Stimulated activated naive B cell treated with anti-CD40 and anti-IgM and Interleukin-4, amounts not matched to agents 10 μg/mL and 1 μg/mL and 100 μg/mL, for 72 hours (primary cell): Measurements from ENCODE around the gene RAD51B.
A peak's percentile ranks its signal among the peaks of the same experiment; 100 is the strongest.

Experiments
- ATAC-seq, 2 donors: fragments of 150-1000 bp; cut with Tn5 transposase; replicated peaks; 2 replicates each; pipeline ENCODE4 v1.10.0; 2021; ENCODE audit warnings: moderate library complexity in 1 of 2
- DNase-seq: peaks from one replicate; pipeline ENCODE4 v3.0.0; 2021
- H3K27ac Mint-ChIP-seq: one replicate; pipeline ENCODE4 v1.8.0; 2022; ENCODE audit warnings: mild to moderate bottlenecking, mixed read lengths
- H3K27me3 Mint-ChIP-seq, 2 donors: one replicate each; pipeline ENCODE4 v1.8.0; 2022; ENCODE audit warnings: mixed read lengths in 2 of 2
- H3K36me3 Mint-ChIP-seq, 2 donors: one replicate each; pipeline ENCODE4 v1.8.0; 2022; ENCODE audit warnings: mixed read lengths in 2 of 2, mild to moderate bottlenecking in 1 of 2
- H3K4me1 Mint-ChIP-seq, 2 donors: one replicate each; pipeline ENCODE4 v1.8.0; 2022; ENCODE audit warnings: mixed read lengths in 2 of 2, mild to moderate bottlenecking in 1 of 2
- H3K4me3 Mint-ChIP-seq, 2 donors: one replicate each; pipeline ENCODE4 v1.8.0; 2022; ENCODE audit warnings: mild to moderate bottlenecking in 2 of 2, mixed read lengths in 2 of 2, moderate library complexity in 1 of 2
- H3K9me3 Mint-ChIP-seq, 2 donors: one replicate each; pipeline ENCODE4 v1.8.0; 2022; ENCODE audit warnings: mixed read lengths in 2 of 2, mild to moderate bottlenecking in 1 of 2

Gene RAD51B

DNA sequence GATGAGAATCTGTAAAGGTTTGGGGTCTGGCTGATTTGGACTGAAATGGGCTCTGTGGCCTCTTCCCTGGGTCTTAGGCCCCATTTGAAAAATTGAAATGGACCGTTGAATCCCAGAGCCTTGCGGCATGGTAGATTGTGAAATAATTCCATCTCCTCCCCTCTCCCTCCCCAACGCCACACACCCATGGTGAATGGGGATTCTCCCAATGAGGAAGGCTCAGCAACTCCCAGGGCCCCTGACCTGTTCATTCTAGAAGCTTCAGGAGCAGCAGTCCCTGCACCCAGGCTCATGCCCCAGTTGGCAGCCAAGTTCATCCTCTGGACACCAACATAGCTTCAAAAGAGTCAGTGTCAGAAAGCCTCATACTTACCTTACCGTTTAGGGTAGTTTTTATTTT lies 755.8 kb downstream of the RAD51B start:
- Mint-ChIP-seq H3K9me3 (no peaks in the 10 kb centered on the region), H3K27ac (no peak overlapping the region), H3K27me3 (no peaks in the 10 kb centered on the region), H3K4me3 (no peak overlapping the region), H3K4me1 (peaks cover 21 to 22% of the 10 kb centered on the region in 2 donors), H3K36me3 (peaks cover 4 to 5% of the 10 kb centered on the region in 2 donors)
- no peak for DNase-seq
- no peak for ATAC-seq

- H3K4me1 Mint-ChIP-seq, result peaks cover 23 to 26% of the 10 kb centered on the region in 2 donors
- ATAC-seq (no peak), DNase-seq (no peak)
- H3K27ac Mint-ChIP-seq, result no peak overlapping the region
- H3K9me3 Mint-ChIP-seq, result no peaks in the 10 kb centered on the region
- no peaks in the 10 kb centered on the region for H3K27me3 Mint-ChIP-seq
- H3K4me3 Mint-ChIP-seq, result no peak overlapping the region
- H3K36me3 Mint-ChIP-seq, result peaks cover 4 to 5% of the 10 kb centered on the region in 2 donors
These were observed 756.5 kb downstream of the RAD51B start for GRCh38 chr14:68576031-68576430.

GRCh38 chr14:68576496-68577244 lies 757.1 kb downstream of the RAD51B start:
- Mint-ChIP-seq H3K9me3 (no peaks in the 10 kb centered on the region), H3K4me3 (no peak overlapping the region), H3K27ac (no peak overlapping the region), H3K36me3 (peaks cover 4 to 5% of the 10 kb centered on the region in 2 donors), H3K27me3 (no peaks in the 10 kb centered on the region), H3K4me1 (peaks cover 23 to 26% of the 10 kb centered on the region in 2 donors)
- ATAC-seq (no peak), DNase-seq (no peak)

DNA sequence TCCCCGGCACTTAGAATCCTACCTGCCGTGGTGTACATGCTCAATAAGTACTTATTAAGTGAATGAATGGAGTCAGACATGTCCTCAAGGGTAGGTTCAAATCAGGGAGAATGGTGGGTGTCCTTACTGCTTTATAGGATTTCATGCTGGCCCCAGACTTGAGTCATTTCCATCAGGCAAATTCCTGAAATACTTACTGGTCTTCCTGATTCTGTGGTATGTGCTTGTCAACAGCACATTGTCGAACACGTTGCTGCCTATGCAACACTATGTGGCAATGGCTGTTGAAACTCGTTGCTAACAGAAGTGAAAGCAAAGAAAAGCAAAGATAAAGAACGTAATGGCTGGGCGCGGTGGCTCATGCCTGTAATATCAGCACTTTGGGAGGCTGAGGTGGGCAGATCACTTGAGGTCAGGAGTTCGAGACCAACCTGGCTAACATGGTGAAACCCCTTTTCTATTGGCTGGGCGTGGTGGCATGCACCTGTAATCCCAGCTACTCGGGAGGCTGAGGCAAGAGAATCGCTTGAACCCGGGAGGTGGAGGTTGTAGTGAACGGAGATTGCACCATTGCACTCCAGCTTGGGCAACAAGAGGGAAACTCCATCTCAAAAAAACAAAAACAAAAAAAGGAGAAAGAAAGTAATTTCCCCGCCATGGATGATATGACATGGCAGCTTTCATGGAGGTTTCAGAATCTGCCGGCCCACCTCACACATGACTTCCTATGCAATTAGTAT lies 758.4 kb downstream of the RAD51B start:
- ATAC-seq (no peak), DNase-seq (no peak)
- H3K4me1 Mint-ChIP-seq, result peaks cover 20 to 26% of the 10 kb centered on the region in 2 donors
- H3K4me3 Mint-ChIP-seq, result no peak overlapping the region
- peaks cover 0 to 3% of the 10 kb centered on the region in 2 donors for H3K9me3 Mint-ChIP-seq
- H3K27me3 Mint-ChIP-seq, result no peaks in the 10 kb centered on the region
- peaks cover 6 to 15% of the 10 kb centered on the region in 2 donors for H3K36me3 Mint-ChIP-seq
- H3K27ac Mint-ChIP-seq, result peak overlapping the region; percentile 37

- DNase-seq (no peak), ATAC-seq (no peak)
- Mint-ChIP-seq H3K9me3 (peaks cover 0 to 3% of the 10 kb centered on the region in 2 donors), H3K27me3 (no peaks in the 10 kb centered on the region), H3K4me1 (peaks cover 20% of the 10 kb centered on the region in 2 donors), H3K4me3 (no peak overlapping the region), H3K27ac (no peak overlapping the region), H3K36me3 (peaks cover 6 to 15% of the 10 kb centered on the region in 2 donors)
These were observed 759.0 kb downstream of the RAD51B start for GRCh38 chr14:68578597-68578996.

DNA sequence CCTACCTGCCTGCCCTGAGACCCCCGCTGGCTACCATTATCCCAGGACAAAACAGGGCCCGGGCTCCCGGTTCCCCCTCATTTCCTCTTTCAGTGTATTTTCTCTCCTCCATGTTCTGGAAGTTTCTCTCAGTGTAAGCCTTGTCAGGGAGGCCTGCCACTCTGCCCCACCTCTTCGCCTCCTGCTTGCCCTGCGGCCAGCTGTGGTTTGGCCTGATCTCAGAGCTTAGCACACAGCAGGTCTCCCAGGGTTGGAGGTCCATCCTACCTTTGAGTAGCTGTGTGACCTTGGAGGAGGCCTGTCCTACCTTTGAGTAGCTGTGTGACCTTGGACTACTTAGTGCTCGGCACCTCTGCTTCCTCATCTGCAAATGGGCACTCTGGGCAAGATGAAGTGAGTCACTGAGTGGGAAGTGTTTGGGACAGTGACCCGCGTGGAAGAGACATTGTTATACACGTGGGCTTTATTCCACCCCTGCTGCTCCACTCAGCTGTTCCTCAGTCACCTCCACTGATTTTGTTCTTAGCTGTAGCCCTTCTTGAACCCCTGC lies 760.6 kb downstream of the RAD51B start:
- H3K4me1 Mint-ChIP-seq, result peaks cover 19 to 20% of the 10 kb centered on the region in 2 donors
- H3K4me3 Mint-ChIP-seq, result no peak overlapping the region
- peaks cover 6 to 15% of the 10 kb centered on the region in 2 donors for H3K36me3 Mint-ChIP-seq
- no peak overlapping the region for H3K27ac Mint-ChIP-seq
- H3K9me3 Mint-ChIP-seq, result peaks cover 0 to 3% of the 10 kb centered on the region in 2 donors
- DNase-seq (no peak), ATAC-seq (no peak)
- no peaks in the 10 kb centered on the region for H3K27me3 Mint-ChIP-seq

DNA sequence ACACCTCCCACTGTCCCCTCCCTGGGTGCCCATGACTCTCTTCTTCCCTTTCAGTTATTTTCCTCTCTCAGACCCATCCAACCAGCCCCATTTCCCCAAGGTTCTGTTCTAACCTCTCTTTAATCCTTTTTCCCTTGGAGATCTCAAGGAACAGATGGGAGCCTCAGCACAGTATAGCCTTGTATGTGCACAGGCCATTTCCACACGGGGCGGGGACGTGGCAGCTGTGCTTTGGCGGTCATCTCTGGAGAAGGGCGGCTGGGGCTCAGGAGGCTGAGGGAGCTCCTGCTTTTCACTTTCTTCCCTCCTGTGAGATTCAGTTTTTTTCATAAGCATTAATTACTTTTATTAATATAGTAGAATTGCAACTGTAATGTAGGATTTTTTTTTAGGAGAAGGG lies 761.1 kb downstream of the RAD51B start:
- no peak for DNase-seq
- ATAC-seq, result no peak
- H3K27ac Mint-ChIP-seq, result no peak overlapping the region

GRCh38 chr14:68583548-68584280 lies 764.1 kb downstream of the RAD51B start:
- H3K27me3 Mint-ChIP-seq, result no peaks in the 10 kb centered on the region
- peaks cover 0 to 3% of the 10 kb centered on the region in 2 donors for H3K9me3 Mint-ChIP-seq
- no peak overlapping the region for H3K27ac Mint-ChIP-seq
- no peak for ATAC-seq
- peaks cover 2 to 13% of the 10 kb centered on the region in 2 donors for H3K36me3 Mint-ChIP-seq
- H3K4me3 Mint-ChIP-seq, result no peak overlapping the region
- DNase-seq, result no peak
- peaks cover 4 to 5% of the 10 kb centered on the region in 2 donors for H3K4me1 Mint-ChIP-seq

More for the DNA sequence above, 761.1 kb downstream of the RAD51B start:
- no peaks in the 10 kb centered on the region for H3K27me3 Mint-ChIP-seq
- peaks cover 0 to 3% of the 10 kb centered on the region in 2 donors for H3K9me3 Mint-ChIP-seq
- no peak overlapping the region for H3K4me3 Mint-ChIP-seq
- peaks cover 18% of the 10 kb centered on the region in 2 donors for H3K4me1 Mint-ChIP-seq
- peaks cover 6 to 12% of the 10 kb centered on the region in 2 donors for H3K36me3 Mint-ChIP-seq

DNA sequence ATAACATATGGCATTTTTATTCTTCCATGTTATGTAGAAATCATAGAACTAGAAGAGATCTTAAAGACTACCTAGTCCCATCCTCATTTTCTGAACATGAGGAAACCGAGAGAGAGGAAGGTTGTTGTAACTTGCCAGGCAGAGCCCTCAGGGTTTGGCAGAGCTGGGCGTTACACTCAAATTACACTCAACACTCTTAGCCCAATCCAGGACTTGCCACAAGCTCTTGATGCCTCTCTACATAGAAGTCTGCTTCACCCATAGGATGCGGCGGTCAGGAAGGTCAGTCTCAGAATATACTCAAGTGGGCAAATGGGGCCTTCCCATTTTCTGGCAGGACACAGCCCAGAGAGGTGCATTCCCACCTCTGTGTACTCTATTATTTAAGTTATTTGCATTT lies 765.2 kb downstream of the RAD51B start:
- Mint-ChIP-seq H3K27ac (no peak overlapping the region), H3K4me1 (peaks cover 8 to 12% of the 10 kb centered on the region in 2 donors), H3K36me3 (peaks cover 2 to 13% of the 10 kb centered on the region in 2 donors), H3K4me3 (no peak overlapping the region), H3K9me3 (peaks cover 0 to 3% of the 10 kb centered on the region in 2 donors), H3K27me3 (no peaks in the 10 kb centered on the region)
- no peak for ATAC-seq
- no peak for DNase-seq

GRCh38 chr14:68585690-68586089 lies 766.1 kb downstream of the RAD51B start:
- Mint-ChIP-seq H3K4me1 (peaks cover 7 to 11% of the 10 kb centered on the region in 2 donors), H3K27ac (no peak overlapping the region), H3K27me3 (no peaks in the 10 kb centered on the region), H3K36me3 (peaks cover 2 to 13% of the 10 kb centered on the region in 2 donors), H3K9me3 (peaks cover 0 to 3% of the 10 kb centered on the region in 2 donors), H3K4me3 (no peak overlapping the region)
- no peak for DNase-seq
- ATAC-seq, result no peak

GRCh38 chr14:68586896-68587751 lies 767.5 kb downstream of the RAD51B start:
- peaks cover 9 to 10% of the 10 kb centered on the region in 2 donors for H3K4me1 Mint-ChIP-seq
- no peak overlapping the region for H3K27ac Mint-ChIP-seq
- DNase-seq (no peak), ATAC-seq (no peak)
- peaks cover 0 to 3% of the 10 kb centered on the region in 2 donors for H3K9me3 Mint-ChIP-seq
- H3K4me3 Mint-ChIP-seq, result no peak overlapping the region
- peaks cover 2 to 10% of the 10 kb centered on the region in 2 donors for H3K36me3 Mint-ChIP-seq
- no peaks in the 10 kb centered on the region for H3K27me3 Mint-ChIP-seq

GRCh38 chr14:68587931-68588330 lies 768.4 kb downstream of the RAD51B start:
- Mint-ChIP-seq H3K9me3 (no peaks in the 10 kb centered on the region), H3K36me3 (peaks cover 0 to 3% of the 10 kb centered on the region in 2 donors), H3K27ac (no peak overlapping the region), H3K4me3 (no peak overlapping the region), H3K27me3 (no peaks in the 10 kb centered on the region), H3K4me1 (peaks cover 12% of the 10 kb centered on the region in 2 donors)
- no peak for DNase-seq
- no peak for ATAC-seq

GRCh38 chr14:68589447-68590200 lies 770.0 kb downstream of the RAD51B start:
- Mint-ChIP-seq H3K4me3 (no peak overlapping the region), H3K36me3 (peaks cover 0 to 3% of the 10 kb centered on the region in 2 donors), H3K9me3 (no peaks in the 10 kb centered on the region), H3K4me1 (peaks cover 24 to 29% of the 10 kb centered on the region in 2 donors), H3K27ac (peak overlapping the region; percentile 6), H3K27me3 (no peaks in the 10 kb centered on the region)
- ATAC-seq, result no peak
- DNase-seq, result no peak
